Progenitor cell of endocrine pancreas (in vitro differentiated cells): ENCODE results near the gene HEXD. TPM values are rescaled to one million over a fixed set of nuclear protein-coding genes. Genes with fewer than 3 reads are reported as not detected.
A peak's percentile ranks its signal among the peaks of the same experiment; 100 is the strongest.
"Not testable (repeated sequence)": the region's sequence is repeated elsewhere in the genome, so short reads cannot be mapped to it uniquely, and the experiment has no call there.

Source experiments
- DNase-seq: peaks from one replicate; pipeline ENCODE4 v3.0.0; 2021; ENCODE audit warnings: low spot score; ENCODE audit not compliant: unreplicated experiment
- H3K27ac Mint-ChIP-seq: 2 replicates; pipeline ENCODE4 v1.8.0; 2021; ENCODE audit warnings: mild to moderate bottlenecking, moderate library complexity, mixed read lengths
- H3K27me3 Mint-ChIP-seq: 2 replicates; pipeline ENCODE4 v1.8.0; 2021; ENCODE audit warnings: mixed read lengths
- H3K36me3 Mint-ChIP-seq: 2 replicates; pipeline ENCODE4 v1.8.0; 2022; ENCODE audit warnings: mixed read lengths; ENCODE audit not compliant: insufficient read depth
- H3K4me1 Mint-ChIP-seq: 2 replicates; pipeline ENCODE4 v1.8.0; 2021; ENCODE audit warnings: low read depth, mixed read lengths
- H3K4me3 Mint-ChIP-seq: 2 replicates; pipeline ENCODE4 v1.8.0; 2021; ENCODE audit warnings: low read depth, mild to moderate bottlenecking, moderate library complexity, mixed read lengths
- H3K9me3 Mint-ChIP-seq: 2 replicates; pipeline ENCODE4 v1.8.0; 2021; ENCODE audit warnings: low read depth, mixed read lengths
- CTCF ChIP-seq: fragments of 200-600 bp; sonication (generic); IDR thresholded peaks from one replicate; pipeline ENCODE4 v1.5.0; 2021; ENCODE audit warnings: antibody characterized with exemption, mild to moderate bottlenecking; ENCODE audit not compliant: unreplicated experiment
- total RNA-seq: library from RNA; stranded (reverse); gene quantifications from 2 replicates; pipeline ENCODE4 v1.2.1, GENCODE V29; 2021

HEXD gene
- total RNA-seq, 1 donor from 2014 or later: 86.4 TPM

GRCh38 chr17:82372249-82373071 lies 45.7 kb upstream of the HEXD start:
- H3K4me3 Mint-ChIP-seq: peak overlapping the region; percentile 60
- DNase-seq: no peak
- no peaks in the 10 kb centered on the region for H3K36me3 Mint-ChIP-seq
- H3K27ac Mint-ChIP-seq: no peak overlapping the region
- H3K9me3 Mint-ChIP-seq: no peaks in the 10 kb centered on the region
- TF ChIP-seq CTCF: no peak
- H3K4me1 Mint-ChIP-seq: peaks cover 6% of the 10 kb centered on the region
- peaks cover 29% of the 10 kb centered on the region for H3K27me3 Mint-ChIP-seq

- peak overlapping the region; percentile 68 for H3K27ac Mint-ChIP-seq
Observed at GRCh38 chr17:82373072-82373452, 45.1 kb upstream of the HEXD start.

GRCh38 chr17:82373731-82374625 lies 44.2 kb upstream of the HEXD start:
- Mint-ChIP-seq H3K27me3 (peaks cover 32% of the 10 kb centered on the region), H3K4me3 (no peak overlapping the region), H3K9me3 (no peaks in the 10 kb centered on the region), H3K27ac (no peak overlapping the region), H3K4me1 (peaks cover 3% of the 10 kb centered on the region), H3K36me3 (no peaks in the 10 kb centered on the region)
- DNase-seq: no peak
- TF ChIP-seq CTCF: no peak

More at GRCh38 chr17:82373072-82373452, 45.1 kb upstream of the HEXD start:
- DNase-seq, H3K36me3 Mint-ChIP-seq, H3K9me3 Mint-ChIP-seq, H3K4me1 Mint-ChIP-seq: not testable (repeated sequence)
- Mint-ChIP-seq H3K4me3 (peak overlapping the region; percentile 3), H3K27me3 (peaks cover 29% of the 10 kb centered on the region)

- H3K36me3 Mint-ChIP-seq: no peaks in the 10 kb centered on the region
- no peak overlapping the region for H3K27ac Mint-ChIP-seq
- no peak for DNase-seq
- peaks cover 30% of the 10 kb centered on the region for H3K27me3 Mint-ChIP-seq
- TF ChIP-seq CTCF: no peak
- no peak overlapping the region for H3K4me3 Mint-ChIP-seq
- H3K9me3 Mint-ChIP-seq: no peaks in the 10 kb centered on the region
- peaks cover 3% of the 10 kb centered on the region for H3K4me1 Mint-ChIP-seq
Observed at GRCh38 chr17:82374626-82375331, 43.4 kb upstream of the HEXD start.

- Mint-ChIP-seq H3K9me3 (no peaks in the 10 kb centered on the region), H3K36me3 (no peaks in the 10 kb centered on the region), H3K27ac (no peak overlapping the region), H3K4me1 (peaks cover 3% of the 10 kb centered on the region), H3K4me3 (no peak overlapping the region), H3K27me3 (peaks cover 31% of the 10 kb centered on the region)
- no peak for TF ChIP-seq CTCF
- DNase-seq: no peak
Observed at GRCh38 chr17:82375359-82376041, 42.6 kb upstream of the HEXD start.
